ACC112 (cell line): ENCODE data around the gene H3-3A.

Source experiments
- H2AFZ ChIP-seq: fragments of 200-600 bp; sonication (generic); one replicate; pipeline ENCODE4 v1.6.0; 2017; ENCODE audit warnings: antibody characterized with exemption, low read length; ENCODE audit not compliant: unreplicated experiment
- H3K27ac ChIP-seq: fragments of 200-600 bp; sonication (generic); 2 replicates; pipeline ENCODE4 v1.5.1; 2014; ENCODE audit warnings: low read depth, mild to moderate bottlenecking, antibody characterized with exemption, low read length, moderate library complexity
- H3K27me3 ChIP-seq: fragments of 200-600 bp; sonication (generic); 2 replicates; pipeline ENCODE4 v1.6.1; 2014; ENCODE audit warnings: mild to moderate bottlenecking, antibody characterized with exemption, low read length, moderate library complexity, mixed read lengths; ENCODE audit not compliant: insufficient read depth
- H3K36me3 ChIP-seq: fragments of 200-600 bp; sonication (generic); 2 replicates; pipeline ENCODE4 v1.6.1; 2016; ENCODE audit warnings: mild to moderate bottlenecking, antibody characterized with exemption, low read length, moderate library complexity, mixed read lengths; ENCODE audit not compliant: insufficient read depth
- H3K4me1 ChIP-seq: fragments of 200-600 bp; sonication (generic); one replicate; pipeline ENCODE4 v1.6.1; 2016; ENCODE audit warnings: low read length, mixed read lengths; ENCODE audit not compliant: insufficient read depth, unreplicated experiment, control insufficient read depth
- H3K4me3 ChIP-seq: fragments of 200-600 bp; sonication (generic); 2 replicates; pipeline ENCODE4 v1.5.1; 2014; ENCODE audit warnings: mild to moderate bottlenecking, low read depth, low read length
- H3K79me2 ChIP-seq: fragments of 200-600 bp; sonication (generic); one replicate; pipeline ENCODE4 v1.6.0; 2016; ENCODE audit warnings: low read length; ENCODE audit not compliant: control insufficient read depth, unreplicated experiment, insufficient read depth

The H3-3A gene

DNA sequence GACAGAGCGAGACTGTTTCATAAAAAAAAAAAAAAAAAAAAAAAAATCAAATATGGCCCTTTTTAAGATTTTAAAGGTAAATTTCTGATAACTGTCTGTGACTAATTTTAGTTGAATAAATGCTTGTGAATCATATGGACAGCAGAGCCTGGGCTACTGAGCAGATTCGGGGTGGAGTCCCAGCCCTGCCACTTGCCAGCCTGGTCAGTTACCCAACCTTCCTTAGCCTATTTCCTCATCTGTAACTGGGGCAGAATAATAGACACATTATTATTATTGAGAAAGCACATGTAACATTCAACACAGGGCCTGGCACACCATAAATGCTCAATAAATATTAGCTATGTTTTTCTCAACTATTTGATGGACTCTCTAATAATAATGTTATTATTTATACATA lies 11.2 kb upstream of the H3-3A start:
- no peak overlapping the region for H2AFZ ChIP-seq
- no peaks in the 10 kb centered on the region for H3K36me3 ChIP-seq
- no peaks in the 10 kb centered on the region for H3K27me3 ChIP-seq
- no peaks in the 10 kb centered on the region for H3K4me1 ChIP-seq
- no peak overlapping the region for H3K4me3 ChIP-seq
- no peaks in the 10 kb centered on the region for H3K79me2 ChIP-seq
- no peak overlapping the region for H3K27ac ChIP-seq

DNA sequence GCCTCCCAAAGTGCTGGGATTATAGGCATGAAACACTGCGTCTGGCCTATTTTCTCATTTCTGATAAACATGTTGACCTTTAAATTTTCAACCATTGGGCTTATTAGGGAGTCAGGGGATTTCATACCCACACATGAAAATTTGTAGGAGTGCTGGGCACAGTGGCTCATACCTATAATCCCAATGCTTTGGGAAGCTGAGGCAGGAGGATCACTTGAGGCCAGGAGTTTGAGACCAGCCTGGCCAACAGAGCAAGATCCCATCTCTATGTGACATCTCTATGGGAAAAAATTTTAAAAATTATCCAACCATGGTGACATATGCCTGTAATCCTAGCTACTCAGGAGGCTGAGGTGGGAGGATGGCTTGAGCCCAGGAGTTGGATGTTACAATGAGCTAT lies 10.5 kb upstream of the H3-3A start:
- H3K27me3 ChIP-seq: no peaks in the 10 kb centered on the region
- no peak overlapping the region for H2AFZ ChIP-seq
- H3K36me3 ChIP-seq: no peaks in the 10 kb centered on the region
- no peaks in the 10 kb centered on the region for H3K4me1 ChIP-seq
- H3K4me3 ChIP-seq: no peak overlapping the region
- H3K27ac ChIP-seq: no peak overlapping the region
- no peaks in the 10 kb centered on the region for H3K79me2 ChIP-seq

DNA sequence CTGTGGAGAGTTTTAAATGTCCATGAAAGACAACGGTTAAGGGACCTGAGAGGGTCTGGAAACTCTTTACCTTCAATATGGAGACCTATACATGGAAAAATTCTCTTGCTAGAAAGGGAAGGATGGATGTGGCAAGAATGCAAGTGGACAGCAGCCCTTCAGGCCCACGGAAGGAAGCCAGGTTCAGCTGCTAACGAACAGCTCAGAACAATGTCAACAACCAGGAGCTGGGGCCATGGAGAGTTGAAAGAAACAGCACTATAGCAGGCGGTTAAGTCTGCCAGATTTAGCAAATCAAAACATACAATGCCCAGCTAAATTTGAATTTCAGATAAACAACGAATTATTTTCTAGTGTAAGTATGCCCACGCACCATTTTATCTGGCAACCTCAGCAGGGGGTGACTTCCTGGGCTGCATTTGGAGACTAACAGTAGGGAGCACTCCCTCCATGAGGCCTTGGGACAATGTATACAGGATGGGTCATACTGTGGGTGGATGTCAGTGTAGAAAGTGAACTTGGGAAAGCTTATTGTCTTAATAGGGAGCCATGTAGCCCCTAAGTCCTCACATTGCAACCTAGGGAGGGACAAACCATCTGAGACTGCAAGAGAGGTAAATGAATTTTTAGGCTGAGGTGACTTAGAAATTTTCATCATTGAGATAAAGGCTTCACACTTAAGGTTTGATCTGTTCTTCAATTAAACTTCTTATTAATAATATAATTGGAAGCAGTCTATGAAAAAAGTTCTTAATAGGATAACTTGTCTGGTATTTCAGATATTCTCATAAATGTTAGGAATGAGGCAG lies 7.8 kb upstream of the H3-3A start:
- Histone ChIP-seq H3K27me3 (no peaks in the 10 kb centered on the region), H3K4me3 (no peak overlapping the region), H3K79me2 (no peaks in the 10 kb centered on the region), H3K36me3 (no peaks in the 10 kb centered on the region), H3K27ac (no peak overlapping the region), H2AFZ (no peak overlapping the region), H3K4me1 (no peaks in the 10 kb centered on the region)

DNA sequence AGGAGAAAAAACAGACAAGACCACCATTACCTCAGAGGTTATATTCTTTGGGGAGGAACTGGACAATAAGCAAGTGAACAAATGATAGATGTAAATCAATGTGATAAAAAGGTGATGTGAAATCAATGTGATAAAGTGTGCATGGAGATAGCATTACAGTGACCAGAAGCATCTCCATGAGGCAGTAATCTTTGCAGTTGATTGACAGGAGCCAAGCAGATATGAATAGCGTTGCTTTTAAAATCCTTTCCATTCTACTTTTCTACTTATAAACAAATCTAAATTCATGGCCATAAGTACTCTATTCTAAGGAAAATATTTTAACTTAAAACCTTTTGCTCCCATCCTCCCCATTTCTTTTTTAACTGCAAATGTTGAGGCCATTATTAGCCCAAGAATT lies 2.8 kb upstream of the H3-3A start:
- Histone ChIP-seq H3K4me3 (no peak overlapping the region), H3K79me2 (peaks cover 14% of the 10 kb centered on the region)

DNA sequence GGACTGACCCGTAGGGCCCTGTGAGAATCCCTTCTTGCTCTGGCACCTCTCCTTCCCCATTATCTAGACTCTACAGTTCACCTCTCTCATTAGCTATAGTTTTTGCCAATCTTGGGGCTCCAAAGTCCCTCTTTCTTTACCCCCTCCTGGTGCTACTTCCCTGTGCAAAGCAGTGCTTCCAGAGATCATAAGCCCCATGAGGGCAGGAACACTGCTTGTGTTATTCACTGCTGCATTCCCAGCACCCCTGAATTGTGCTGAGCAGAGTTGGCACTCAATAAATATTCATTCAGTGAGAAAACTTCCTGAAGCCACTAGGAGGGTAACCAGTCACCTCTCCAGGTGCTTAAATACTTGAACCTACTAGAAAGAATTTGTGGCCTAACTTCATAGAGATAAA lies 2.1 kb upstream of the H3-3A start:
- Histone ChIP-seq H2AFZ (no peak overlapping the region), H3K27ac (no peak overlapping the region), H3K36me3 (no peaks in the 10 kb centered on the region), H3K27me3 (no peaks in the 10 kb centered on the region), H3K79me2 (peaks cover 21% of the 10 kb centered on the region), H3K4me3 (no peak overlapping the region), H3K4me1 (peaks cover 14% of the 10 kb centered on the region)

More for the DNA sequence above, 2.8 kb upstream of the H3-3A start:
- Histone ChIP-seq H3K36me3 (no peaks in the 10 kb centered on the region), H3K27ac (no peak overlapping the region), H3K27me3 (no peaks in the 10 kb centered on the region), H3K4me1 (peaks cover 8% of the 10 kb centered on the region), H2AFZ (no peak overlapping the region)

DNA sequence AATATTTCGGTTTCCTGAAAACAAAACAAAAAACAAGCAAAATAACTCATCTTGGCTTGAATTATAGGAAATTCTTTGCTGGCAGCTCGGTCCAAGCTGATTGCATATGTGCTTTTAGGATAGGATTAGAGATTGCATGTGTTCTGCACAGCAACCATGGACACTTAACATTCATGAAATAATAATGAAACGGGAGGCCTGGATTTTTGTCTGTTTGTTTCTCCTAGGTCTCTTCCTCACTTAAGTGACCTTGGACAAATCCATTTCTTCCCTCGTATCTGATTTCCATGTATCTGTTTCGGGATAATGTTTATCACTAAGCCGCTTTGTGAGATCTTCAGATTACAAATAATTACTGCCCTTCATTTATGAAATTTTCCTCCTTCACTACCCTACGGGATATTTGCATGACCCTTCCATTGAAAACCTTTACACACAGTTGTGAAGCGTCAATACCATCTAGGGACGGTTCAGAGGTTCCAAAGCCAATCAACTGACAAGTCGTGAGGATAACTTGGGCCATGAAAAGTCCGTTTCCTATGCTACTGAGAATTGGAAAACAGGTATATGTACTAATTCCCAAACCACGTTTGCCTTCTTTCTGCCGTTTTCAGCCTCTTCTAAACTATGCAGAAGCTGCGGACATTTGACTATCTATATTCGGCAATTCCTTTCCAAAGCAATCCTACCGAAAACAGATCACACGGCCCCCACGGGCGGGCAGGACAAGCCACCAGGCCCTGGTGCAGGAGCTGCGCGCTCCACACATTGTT lies 1.3 kb upstream of the H3-3A start:
- Histone ChIP-seq H3K79me2 (peaks cover 29% of the 10 kb centered on the region), H3K4me3 (peak overlapping the region; percentile 79), H3K36me3 (peaks cover 7% of the 10 kb centered on the region), H3K4me1 (peaks cover 22% of the 10 kb centered on the region), H3K27me3 (no peaks in the 10 kb centered on the region), H2AFZ (peak overlapping the region; percentile 91), H3K27ac (peak overlapping the region; percentile 77)

DNA sequence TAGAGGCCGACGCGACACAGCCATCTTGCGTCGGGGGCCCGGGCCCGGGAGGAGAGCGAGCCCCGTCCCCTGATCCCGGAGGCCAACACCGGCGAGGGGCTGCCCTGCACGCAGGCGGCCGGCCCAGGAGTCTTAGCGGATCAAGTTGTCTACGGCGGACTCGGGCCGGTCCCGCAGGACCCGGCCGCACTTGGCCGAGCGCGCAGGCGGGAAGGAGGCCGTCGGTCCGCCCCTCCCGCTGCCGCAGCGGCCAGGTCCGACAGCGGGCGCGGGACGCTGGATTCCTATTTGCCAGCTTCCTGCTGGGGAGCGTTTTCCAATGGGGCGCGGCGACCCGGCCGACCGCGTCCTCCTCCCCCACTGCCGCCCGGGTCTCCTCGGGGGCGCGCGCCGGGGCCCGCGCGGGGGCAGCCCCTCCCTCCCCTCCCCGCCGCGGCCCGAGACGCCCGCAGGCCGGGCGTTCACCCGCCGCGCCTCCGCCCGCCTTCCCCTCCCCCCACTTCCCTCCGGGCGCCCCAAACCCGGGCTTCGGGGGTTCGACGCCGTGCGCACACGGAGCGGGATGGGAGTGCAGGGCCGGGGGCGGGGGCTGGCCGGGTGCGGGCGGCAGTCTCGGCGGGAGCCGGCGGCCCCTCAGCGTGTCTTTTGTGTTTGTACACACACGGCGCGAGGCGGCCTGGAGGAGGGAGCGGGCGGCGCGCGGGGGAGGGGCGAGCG lies 517 bp upstream of the H3-3A start:
- H2AFZ ChIP-seq: peak overlapping the region; percentile 91
- peaks cover 14% of the 10 kb centered on the region for H3K36me3 ChIP-seq
- no peaks in the 10 kb centered on the region for H3K27me3 ChIP-seq
- H3K4me3 ChIP-seq: peak overlapping the region; percentile 79
- peak overlapping the region; percentile 77 for H3K27ac ChIP-seq
- peaks cover 25% of the 10 kb centered on the region for H3K4me1 ChIP-seq
- peaks cover 37% of the 10 kb centered on the region for H3K79me2 ChIP-seq

DNA sequence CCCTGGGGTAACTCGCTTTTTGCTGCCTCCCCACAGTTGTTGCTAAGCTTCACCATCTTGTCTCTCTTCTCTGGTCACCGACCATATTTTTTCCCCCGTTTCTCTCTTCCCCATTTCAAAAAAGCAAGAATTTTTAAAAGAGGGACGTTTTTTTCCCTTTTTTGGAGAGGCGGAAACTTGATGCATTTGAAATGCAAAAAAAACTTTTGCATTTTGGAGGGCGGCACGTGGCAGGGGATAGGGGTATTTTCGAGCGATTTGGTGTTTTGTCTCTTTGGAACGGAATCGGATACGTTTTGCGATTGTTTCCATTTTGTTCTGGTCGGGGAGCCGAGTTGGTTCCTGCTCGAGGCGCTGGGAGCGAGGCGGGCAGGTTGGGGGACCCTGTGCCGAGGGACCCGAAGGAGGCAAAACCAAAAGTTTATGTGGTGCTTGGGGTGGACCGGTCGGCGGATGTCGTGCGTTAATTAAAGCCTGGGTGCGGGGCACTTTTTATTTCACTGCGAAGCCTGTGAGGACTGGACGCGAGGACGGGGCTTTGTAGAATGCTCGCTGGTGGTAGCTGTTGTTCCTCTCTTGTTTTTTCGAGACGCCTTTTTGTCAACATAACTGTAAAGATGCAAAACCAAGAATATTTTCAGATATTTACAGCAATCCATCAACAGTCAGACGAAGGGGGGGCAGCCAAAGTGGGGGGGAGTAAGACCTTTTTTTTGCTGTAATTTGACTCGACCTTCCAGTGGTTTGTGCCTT lies 884 bp downstream of the H3-3A start:
- Histone ChIP-seq H3K79me2 (peaks cover 51% of the 10 kb centered on the region), H3K36me3 (peaks cover 25% of the 10 kb centered on the region), H2AFZ (peak overlapping the region; percentile 57), H3K4me3 (peak overlapping the region; percentile 91), H3K27ac (peak overlapping the region; percentile 97), H3K27me3 (no peaks in the 10 kb centered on the region), H3K4me1 (peaks cover 25% of the 10 kb centered on the region)

DNA sequence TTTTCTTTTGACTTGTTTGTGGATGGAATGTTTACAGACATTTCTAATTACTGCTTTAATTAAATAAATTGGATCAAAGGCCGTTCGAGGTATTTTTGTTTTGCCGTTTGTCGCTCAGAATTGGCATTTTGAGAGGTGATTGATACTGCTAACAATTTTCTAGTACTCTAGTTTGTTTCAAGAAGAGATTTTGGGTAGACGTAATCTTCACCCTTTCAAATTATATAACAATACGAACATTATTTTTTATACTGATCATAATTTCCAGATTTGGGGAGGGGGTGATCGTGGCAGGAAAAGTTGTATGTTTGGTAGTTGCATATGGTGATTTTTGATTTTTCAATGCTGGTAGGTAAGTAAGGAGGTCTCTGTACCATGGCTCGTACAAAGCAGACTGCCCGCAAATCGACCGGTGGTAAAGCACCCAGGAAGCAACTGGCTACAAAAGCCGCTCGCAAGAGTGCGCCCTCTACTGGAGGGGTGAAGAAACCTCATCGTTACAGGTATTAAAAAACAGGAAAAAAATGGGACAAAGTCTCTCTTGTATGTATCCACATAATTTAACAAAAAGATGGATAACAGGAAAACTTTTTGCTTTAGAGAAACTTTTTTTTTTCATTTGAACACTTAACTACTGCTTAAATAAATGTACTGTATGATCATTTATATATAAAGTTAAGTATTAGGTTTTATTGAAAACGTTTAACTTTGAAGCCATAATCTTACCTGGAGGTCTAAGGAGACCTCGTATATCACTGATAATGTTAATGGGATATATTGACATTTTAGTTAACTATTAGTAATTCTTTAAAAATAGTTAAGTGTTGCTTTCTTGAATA lies 1.7 kb downstream of the H3-3A start:
- H3K79me2 ChIP-seq: peaks cover 58% of the 10 kb centered on the region

More for the DNA sequence above, 1.7 kb downstream of the H3-3A start:
- peak overlapping the region; percentile 97 for H3K27ac ChIP-seq
- H3K36me3 ChIP-seq: peaks cover 29% of the 10 kb centered on the region
- H3K4me1 ChIP-seq: peaks cover 25% of the 10 kb centered on the region
- peak overlapping the region; percentile 91 for H3K4me3 ChIP-seq
- H3K27me3 ChIP-seq: no peaks in the 10 kb centered on the region
- H2AFZ ChIP-seq: no peak overlapping the region
